Mucosa of descending colon (tissue), 3 donors: ENCODE data around the gene RNF115. TPM values are rescaled to one million over a fixed set of nuclear protein-coding genes. Genes with fewer than 3 reads are reported as not detected.
"Not testable (repeated sequence)": the region's sequence is repeated elsewhere in the genome, so short reads cannot be mapped to it uniquely, and the experiment has no call there.

Experiments
- ATAC-seq: fragments of 200-7000 bp; cut with Tn5 transposase; one replicate; pipeline ENCODE4 v1.9.1; 2020; ENCODE audit warnings: mild to moderate bottlenecking, moderate library complexity
- DNase-seq, 3 donors: peaks; one replicate each; pipeline ENCODE4 v3.0.0-alpha.2; 2020
- H3K36me3 ChIP-seq: fragments of 200-600 bp; one replicate; pipeline ENCODE4 v1.8.0; 2021; ENCODE audit warnings: low read depth, mild to moderate bottlenecking
- H3K4me1 ChIP-seq: fragments of 200-600 bp; one replicate; pipeline ENCODE4 v1.8.0; 2021; ENCODE audit warnings: low read depth, mild to moderate bottlenecking
- H3K4me3 ChIP-seq: fragments of 200-600 bp; one replicate; pipeline ENCODE4 v1.8.0; 2021; ENCODE audit warnings: mild to moderate bottlenecking
- H3K9me3 ChIP-seq: fragments of 200-600 bp; one replicate; pipeline ENCODE4 v1.8.0; 2021; ENCODE audit warnings: mild to moderate bottlenecking
- CTCF ChIP-seq: fragments of 200-600 bp; IDR thresholded peaks from one replicate; pipeline ENCODE4 v1.8.0; 2022; ENCODE audit warnings: antibody characterized with exemption, mild to moderate bottlenecking
- intact Hi-C, 2 donors: fragments of 100-400 bp; cut with DNase I in 1 of 2; cut with micrococcal nuclease in 1 of 2; formaldehyde crosslinking; loops; one replicate each; pipeline versions ENCODE4 v1.11.0 to v1.11.1; 2022; cut with DNase I, micrococcal nuclease
- total RNA-seq, 3 donors: library from RNA; stranded (reverse); fragmentation: NEBNext Ultra II Directional in 2 of 3; extraction: Animal tissue kit (Norgen Biotek cat#: 25700) in 2 of 3; gene quantifications; one replicate each; pipeline versions ENCODE4 v1.2.1 to v1.2.4, GENCODE V29; 2021 to 2023
- donor health status: DM: no; HTN: no; CAD: no; lungs with moderate emphysema.
- donor health status: DM: no; HTN: no; CAD: no.
- donor health status: DM: no; HTN: yes; CAD: no.

Gene RNF115
- total RNA-seq, 3 donors from 2014 or later, result 8.3 to 13.6 (median 8.8) TPM

- H3K4me1 ChIP-seq, result peaks cover 6% of the 10 kb centered on the region
- TF ChIP-seq CTCF, result no peak
- DNase-seq (no peak), ATAC-seq (peak; percentile 1)
- peak overlapping the region; percentile 65 for H3K4me3 ChIP-seq
- intact Hi-C loops, result no loop called here
- no peaks in the 10 kb centered on the region for H3K9me3 ChIP-seq
- peaks cover 5% of the 10 kb centered on the region for H3K36me3 ChIP-seq
These were observed 576 bp upstream of the RNF115 start for GRCh38 chr1:145824499-145824842.

DNA sequence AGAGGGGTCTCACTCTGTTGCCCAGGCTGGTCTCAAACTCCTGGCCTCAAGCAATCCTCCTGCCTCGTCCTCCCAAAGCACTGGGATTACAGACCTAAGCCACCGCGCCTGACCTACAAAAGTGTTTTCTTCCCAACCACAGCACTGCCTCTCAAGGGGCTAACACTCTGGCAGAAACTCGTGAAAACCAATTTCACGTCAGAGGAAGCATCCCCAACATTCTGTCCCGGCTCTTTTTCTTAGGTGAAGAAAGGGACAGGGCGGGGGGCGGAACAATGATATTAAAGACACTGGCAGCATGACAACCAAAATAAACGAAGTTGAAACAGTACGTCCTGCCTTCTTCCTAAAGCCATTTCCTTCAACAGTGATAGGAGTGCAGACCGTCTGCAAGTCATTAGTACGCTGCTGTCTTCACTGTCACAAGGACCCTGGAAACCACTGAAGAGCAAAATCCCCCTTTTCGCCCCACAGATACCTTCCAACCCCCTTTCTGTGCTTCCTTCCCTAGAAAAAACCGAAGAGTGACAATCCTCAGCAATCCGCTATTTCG lies 1.0 kb downstream of the RNF115 start:
- H3K36me3 ChIP-seq, H3K4me1 ChIP-seq, ATAC-seq, DNase-seq, H3K4me3 ChIP-seq, H3K9me3 ChIP-seq, intact Hi-C loops: not testable (repeated sequence)

DNA sequence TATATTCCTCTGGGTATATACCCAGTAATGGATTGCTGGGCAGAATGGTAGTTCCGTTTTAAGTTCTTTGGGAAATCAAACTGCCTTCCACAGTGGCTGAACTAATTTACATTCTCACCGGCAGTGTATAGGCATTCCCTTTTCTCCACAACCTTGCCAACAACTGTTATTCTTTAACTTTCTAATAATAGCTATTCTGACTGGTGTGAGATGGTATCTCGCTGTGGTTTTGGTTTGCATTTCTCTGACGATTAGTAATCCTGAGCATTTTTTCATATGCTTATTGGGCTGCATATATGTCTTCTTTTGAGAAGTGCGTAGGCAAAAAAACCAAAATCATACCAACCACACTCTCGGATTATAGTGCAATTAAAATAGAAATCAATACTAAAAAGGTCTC lies 5.8 kb downstream of the RNF115 start:
- H3K9me3 ChIP-seq, H3K4me3 ChIP-seq, H3K36me3 ChIP-seq, intact Hi-C loops, DNase-seq, ATAC-seq, H3K4me1 ChIP-seq: not testable (repeated sequence)

DNA sequence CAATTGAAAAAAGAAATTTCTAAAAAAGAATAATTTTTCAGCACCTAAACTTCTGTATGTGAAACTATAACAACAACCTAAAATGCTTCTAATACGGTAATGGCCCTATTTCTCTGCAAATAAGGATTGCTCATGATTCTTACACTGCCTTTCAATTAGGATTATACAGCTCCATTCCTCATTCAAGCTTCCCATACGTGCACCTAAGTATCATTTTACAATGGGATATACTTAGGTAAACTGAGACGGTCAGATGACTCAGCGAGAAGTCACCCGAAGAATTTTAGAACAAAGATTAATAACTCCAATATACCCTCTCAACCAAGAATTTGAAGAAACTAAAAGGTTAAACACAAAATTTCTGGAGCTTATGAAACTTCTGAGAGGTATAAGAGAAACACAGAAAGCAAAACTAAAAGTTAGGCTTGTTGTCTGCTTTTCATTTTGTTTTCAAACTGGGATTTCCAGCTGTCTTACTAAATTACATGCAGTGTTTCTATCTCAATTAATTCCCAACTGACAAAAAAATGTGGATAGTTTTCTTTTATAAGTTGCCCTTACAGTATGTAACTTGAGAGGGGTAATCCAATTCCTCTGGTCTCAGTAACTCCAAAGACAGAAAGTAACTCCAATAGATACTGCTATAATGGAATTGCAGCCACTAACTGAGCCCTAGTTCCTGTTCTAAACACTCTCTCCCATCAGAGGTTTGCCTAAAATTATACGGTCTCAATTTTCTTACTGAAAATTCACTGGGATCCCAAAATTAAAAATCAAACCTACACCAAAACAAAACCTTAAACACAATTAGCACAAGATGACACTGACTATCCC lies 10.7 kb downstream of the RNF115 start:
- intact Hi-C loops, H3K4me1 ChIP-seq, DNase-seq, ATAC-seq, H3K4me3 ChIP-seq, H3K9me3 ChIP-seq, H3K36me3 ChIP-seq: not testable (repeated sequence)

GRCh38 chr1:145806844-145807243 lies 17.1 kb downstream of the RNF115 start:
- ATAC-seq, result no peak
- Histone ChIP-seq H3K4me3 (no peak overlapping the region), H3K36me3 (no peaks in the 10 kb centered on the region), H3K9me3 (no peaks in the 10 kb centered on the region), H3K4me1 (no peaks in the 10 kb centered on the region)
- TF ChIP-seq CTCF, result no peak
- intact Hi-C loops, result no loop called here
- no peak for DNase-seq

DNA sequence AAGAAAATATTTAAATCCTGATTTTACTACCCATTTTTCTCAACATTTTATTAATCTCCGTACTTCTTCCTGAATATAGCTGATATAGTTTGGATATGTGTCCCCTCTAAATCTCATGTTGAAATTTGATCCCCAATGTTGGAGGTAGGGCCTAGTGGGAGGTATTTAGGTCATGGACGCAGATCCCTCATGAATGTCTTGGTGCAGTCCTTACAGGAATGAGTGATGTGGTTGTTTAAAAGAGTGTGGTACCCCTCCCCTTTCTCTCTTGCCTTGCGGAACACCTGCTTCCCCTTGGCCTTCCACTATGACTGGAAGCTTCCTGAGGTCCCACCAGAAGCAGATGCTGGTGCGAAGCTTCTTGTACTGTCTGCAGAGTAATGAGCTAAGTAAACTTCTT lies 17.5 kb downstream of the RNF115 start:
- no peak overlapping the region for H3K4me3 ChIP-seq
- DNase-seq (no peak), ATAC-seq (no peak)
- no peaks in the 10 kb centered on the region for H3K4me1 ChIP-seq
- no peaks in the 10 kb centered on the region for H3K9me3 ChIP-seq
- no peaks in the 10 kb centered on the region for H3K36me3 ChIP-seq
- TF ChIP-seq CTCF, result no peak
- intact Hi-C loops, result no loop called here

- no peaks in the 10 kb centered on the region for H3K36me3 ChIP-seq
- intact Hi-C loops, result no loop called here
- H3K9me3 ChIP-seq, result no peaks in the 10 kb centered on the region
- no peaks in the 10 kb centered on the region for H3K4me1 ChIP-seq
- no peak for TF ChIP-seq CTCF
- DNase-seq (no peak), ATAC-seq (no peak)
- H3K4me3 ChIP-seq, result no peak overlapping the region
These were observed 18.8 kb downstream of the RNF115 start for GRCh38 chr1:145805057-145805456.
